HG03045 (cell line): ENCODE measurements around the gene RABL2B.
"Not testable (repeated sequence)": the region's sequence is repeated elsewhere in the genome, so short reads cannot be mapped to it uniquely, and the experiment has no call there.

ENCODE experiments used
- ATAC-seq: cut with Tn5 transposase; IDR thresholded peaks from one replicate; pipeline ENCODE4 v1.9.1; 2021; ENCODE audit warnings: mild to moderate bottlenecking, moderate library complexity; ENCODE audit not compliant: unreplicated experiment

The RABL2B gene

DNA sequence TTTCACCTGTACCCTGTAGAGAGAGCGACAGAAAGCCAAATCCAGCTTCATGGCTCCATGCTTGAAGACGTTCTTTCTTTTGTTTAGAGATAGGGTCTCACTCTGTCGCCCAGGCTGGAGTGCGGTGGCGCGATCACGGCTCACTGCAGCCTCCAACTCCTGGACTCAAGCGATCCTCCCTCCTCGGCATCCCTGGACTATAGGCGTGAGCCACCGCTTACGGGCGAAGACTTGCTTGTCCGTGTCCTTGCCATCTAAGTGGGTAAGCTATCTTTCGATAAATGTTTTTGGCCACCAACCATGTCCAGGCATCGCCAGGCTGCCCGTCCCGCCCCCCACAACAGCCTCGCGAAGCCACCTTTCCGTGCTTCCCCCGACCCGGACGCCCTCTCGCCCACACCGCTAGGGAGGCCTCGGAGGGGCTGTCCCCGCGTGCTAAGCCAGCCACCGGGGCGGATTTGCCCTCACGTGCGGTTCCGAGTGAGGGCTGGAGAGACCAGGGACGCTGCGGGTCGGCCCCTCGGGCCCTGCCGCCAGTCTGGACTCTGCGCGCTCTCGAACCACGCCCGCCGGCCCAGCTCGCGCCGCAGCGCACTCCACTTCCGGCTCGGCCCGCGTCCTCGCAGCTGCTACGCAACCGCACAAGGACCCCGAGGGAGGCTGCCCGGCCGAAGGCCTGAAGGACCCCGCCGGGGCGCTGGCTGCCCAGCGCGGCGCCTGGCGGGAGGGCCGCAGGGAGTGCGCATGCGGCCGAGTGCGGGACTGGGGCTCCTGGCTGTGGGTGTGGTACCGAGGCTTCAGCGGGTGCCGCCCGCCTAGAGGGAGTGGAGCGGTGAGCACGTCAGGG lies at the start of gene RABL2B:
RABL2B (minus strand) TSS at position 604 of the 847 bp plus-strand sequence. CDS start 1,342 bp downstream, outside the sequence.
- peak; percentile 94 for ATAC-seq

- ATAC-seq, result not testable (repeated sequence)
Observed at GRCh38 chr22:50786936-50787335, 3.5 kb upstream of the RABL2B start.

GRCh38 chr22:50785289-50785688 lies 1.9 kb upstream of the RABL2B start:
- ATAC-seq, result not testable (repeated sequence)

GRCh38 chr22:50783880-50784276 lies 442 bp upstream of the RABL2B start:
- peak; percentile 28 for ATAC-seq

- not testable (repeated sequence) for ATAC-seq
Observed at GRCh38 chr22:50782253-50782652, 1.2 kb downstream of the RABL2B start.

DNA sequence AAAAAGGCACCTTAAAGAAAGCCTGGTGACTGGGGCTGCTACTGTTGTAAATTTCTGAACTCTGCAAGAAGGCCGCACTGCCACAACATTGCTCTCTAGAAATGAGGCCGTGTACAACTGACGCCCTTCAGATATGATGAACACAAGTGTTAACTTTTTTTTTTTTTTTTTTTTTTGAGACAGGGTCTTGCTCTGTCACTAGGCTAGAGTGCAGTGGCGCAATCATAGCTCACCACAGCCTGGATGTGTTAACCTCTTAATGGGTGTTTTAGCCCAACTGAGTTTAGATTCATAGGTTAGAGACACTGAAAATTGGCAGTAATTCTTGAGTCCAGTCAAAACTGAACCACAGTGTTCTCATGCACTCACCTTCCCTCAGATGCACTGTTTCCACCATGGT lies 3.2 kb downstream of the RABL2B start:
- not testable (repeated sequence) for ATAC-seq

DNA sequence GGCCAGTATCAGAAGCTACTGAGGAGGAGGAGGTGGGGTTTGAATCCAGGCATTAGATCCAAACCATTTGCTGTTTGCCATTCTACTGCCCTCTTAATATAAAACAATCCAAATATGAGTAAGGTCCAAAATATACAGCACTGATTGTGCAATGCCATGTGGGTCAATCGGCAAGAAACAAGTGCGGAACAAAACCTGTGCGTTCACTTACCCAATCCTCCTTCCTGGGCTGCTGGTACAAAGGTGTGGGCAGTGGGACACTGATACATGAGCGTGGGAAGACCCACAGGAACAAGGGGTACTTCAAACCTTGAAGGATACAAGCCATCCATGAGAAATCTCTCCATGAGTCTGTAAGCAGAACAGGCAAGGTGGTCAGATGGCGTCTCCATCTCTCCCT lies 5.8 kb downstream of the RABL2B start:
- not testable (repeated sequence) for ATAC-seq

- not testable (repeated sequence) for ATAC-seq
Observed at GRCh38 chr22:50775132-50775531, 8.3 kb downstream of the RABL2B start.

DNA sequence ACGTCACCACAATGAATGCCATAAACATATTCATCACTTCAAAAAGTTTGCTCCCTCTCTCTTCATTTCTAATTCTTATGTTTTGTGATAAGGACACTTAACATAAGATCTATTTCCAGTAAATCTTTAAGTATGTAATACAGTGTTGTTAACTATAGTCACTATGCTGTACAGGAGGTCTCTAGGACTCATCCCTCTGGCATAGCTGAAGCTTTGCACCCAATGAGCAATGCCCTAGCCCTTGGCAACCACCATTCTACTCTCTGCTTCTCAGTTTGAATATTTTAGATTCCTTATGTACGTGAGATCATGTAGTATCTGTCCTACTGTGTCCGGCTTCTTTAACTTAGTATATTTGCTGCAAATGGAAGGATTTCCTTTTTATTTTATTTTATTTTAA lies 19.1 kb downstream of the RABL2B start:
- ATAC-seq, result not testable (repeated sequence)

DNA sequence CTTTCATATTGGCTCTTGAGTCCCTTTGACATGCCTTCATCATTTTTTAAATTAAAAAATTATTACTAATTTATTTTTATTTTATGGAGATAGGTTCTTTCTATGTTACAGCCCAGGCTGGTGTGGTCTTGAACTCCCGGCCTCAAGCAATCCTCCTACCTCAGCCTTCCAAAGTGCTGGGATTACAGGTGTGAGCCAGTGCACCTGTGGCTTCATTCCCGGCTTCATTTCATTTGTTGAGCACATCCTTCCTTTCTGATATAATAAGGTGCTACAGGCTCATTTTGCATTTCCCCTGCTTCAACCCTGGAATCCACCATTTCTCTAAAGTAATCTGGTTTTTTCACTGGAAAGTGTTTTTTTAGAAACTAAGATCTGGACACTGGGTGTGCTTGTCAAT lies 21.6 kb downstream of the RABL2B start:
- ATAC-seq, result not testable (repeated sequence)

DNA sequence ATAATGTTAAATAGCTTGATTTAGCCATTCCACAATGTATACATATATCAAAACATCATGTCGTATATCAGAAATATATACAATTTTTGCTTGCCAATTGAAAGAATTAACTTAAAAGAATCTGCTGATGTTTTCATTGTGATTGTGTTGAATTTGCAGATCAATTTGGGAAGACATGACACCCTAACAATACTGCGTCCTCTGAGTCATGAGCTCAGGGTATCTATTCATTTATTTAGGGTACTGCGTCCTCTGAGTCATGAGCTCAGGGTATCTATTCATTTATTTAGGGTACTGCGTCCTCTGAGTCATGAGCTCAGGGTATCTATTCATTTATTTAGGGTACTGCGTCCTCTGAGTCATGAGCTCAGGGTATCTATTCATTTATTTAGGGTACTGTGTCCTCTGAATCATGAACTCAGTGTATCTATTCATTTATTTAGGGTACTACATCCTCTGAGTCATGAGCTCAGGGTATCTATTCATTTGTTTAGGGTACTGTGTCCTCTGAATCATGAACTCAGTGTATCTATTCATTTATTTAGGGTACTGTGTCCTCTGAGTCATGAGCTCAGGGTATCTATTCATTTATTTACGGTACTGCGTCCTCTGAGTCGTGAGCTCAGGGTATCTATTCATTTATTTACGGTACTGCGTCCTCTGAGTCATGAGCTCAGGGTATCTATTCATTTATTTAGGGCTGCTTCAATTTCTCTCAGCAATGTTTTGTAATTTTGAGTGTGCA lies 23.7 kb downstream of the RABL2B start:
- ATAC-seq, result not testable (repeated sequence)

DNA sequence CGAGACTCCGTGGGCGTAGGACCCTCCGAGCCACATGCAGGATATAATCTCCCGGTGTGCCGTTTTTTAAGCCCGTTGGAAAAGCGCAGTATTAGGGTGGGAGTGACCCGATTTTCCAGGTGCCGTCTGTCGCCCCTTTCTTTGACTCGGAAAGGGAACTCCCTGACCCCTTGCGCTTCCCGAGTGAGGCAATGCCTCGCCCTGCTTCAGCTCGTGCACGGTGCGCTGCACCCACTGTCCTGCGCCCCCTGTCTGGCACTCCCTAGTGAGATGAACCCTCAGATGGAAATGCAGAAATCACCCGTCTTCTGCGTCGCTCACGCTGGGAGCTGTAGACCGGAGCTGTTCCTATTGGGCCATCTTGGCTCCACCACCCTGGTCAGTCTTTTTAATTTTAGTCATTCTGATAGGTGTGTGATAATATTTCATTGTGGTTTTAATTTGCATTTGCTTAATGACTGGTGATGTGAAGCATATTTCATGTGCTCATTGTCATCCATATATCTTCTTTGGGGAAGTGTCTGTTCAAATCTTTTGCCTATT lies 26.4 kb downstream of the RABL2B start:
- not testable (repeated sequence) for ATAC-seq

GRCh38 chr22:50756406-50756805 lies 27.0 kb downstream of the RABL2B start:
- ATAC-seq, result not testable (repeated sequence)

- ATAC-seq, result not testable (repeated sequence)
Observed at GRCh38 chr22:50755251-50755650, 28.2 kb downstream of the RABL2B start.

DNA sequence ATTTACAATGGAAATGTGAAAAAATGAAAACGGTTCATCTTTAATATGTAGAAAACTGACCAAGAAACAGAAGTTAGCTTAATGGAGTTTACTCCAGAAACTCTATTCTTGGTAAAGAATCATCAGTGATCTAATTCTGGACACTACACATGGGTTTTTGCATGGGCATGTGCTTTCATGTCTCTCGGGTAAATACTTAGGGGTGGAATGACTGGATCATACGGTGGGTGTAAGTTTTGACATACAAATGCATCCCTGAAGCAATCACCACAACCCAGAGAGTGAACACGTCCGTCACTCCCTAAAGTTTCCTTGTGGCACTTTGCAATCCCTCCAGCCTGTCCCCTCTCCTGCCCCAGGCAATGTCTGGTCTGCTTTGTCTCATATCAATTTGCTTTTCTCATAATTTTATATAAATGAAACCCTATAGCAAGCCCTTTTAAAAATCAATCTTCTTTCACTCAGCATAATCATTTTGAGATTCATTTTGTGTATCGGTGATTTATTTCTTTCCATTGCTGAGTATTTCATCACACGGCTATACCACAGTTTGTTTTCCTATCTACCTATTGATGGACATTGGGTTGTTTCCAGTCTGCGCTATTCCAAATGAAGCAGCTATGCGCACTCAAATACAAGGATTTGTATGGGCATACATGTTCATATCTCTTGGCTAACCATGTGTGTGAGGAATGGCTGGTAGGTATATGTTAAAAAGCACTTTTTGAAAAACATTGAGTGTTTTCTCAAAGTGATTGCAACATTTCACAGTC lies 33.9 kb downstream of the RABL2B start:
- not testable (repeated sequence) for ATAC-seq

GRCh38 chr22:50748630-50749029 lies 34.8 kb downstream of the RABL2B start:
- ATAC-seq, result not testable (repeated sequence)

GRCh38 chr22:50747521-50747920 lies 35.9 kb downstream of the RABL2B start:
- ATAC-seq, result not testable (repeated sequence)

DNA sequence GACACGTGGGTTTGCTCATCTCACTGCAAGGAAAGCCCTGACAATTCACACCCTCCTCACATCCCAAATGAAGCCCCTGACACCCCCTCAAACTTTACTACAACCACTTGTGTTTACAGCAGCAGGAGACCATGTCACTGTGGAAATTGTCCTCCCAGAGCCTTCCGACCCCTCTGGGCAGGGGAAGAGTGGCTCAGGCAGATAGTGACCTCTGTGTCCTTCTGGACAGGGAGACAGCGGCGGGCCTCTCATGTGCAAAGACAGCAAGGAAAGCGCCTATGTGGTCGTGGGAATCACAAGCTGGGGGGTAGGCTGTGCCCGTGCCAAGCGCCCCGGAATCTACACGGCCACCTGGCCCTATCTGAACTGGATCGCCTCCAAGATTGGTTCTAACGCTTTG lies 39.0 kb downstream of the RABL2B start:
- not testable (repeated sequence) for ATAC-seq

DNA sequence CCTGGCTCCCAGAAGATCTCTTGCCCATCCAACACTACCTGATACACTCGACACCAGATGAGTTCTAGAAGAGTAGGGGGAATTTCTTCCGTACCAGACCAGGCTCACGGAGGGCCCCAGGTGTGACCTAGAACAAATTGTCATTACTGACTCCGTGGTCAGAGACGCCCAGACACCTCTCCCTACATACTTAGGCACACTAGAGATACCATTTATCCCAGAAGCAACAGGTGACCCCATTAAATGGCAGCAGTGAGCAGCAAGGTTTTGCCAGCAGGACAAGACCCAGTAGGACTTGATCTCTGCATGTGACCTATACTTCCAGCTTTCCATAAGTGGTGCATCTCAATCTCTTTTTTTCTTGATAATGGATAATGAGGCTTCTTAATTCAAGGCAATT lies 42.7 kb downstream of the RABL2B start:
- ATAC-seq, result not testable (repeated sequence)

- ATAC-seq, result no peak
Observed at GRCh38 chr22:50739894-50740293, 43.5 kb downstream of the RABL2B start.

DNA sequence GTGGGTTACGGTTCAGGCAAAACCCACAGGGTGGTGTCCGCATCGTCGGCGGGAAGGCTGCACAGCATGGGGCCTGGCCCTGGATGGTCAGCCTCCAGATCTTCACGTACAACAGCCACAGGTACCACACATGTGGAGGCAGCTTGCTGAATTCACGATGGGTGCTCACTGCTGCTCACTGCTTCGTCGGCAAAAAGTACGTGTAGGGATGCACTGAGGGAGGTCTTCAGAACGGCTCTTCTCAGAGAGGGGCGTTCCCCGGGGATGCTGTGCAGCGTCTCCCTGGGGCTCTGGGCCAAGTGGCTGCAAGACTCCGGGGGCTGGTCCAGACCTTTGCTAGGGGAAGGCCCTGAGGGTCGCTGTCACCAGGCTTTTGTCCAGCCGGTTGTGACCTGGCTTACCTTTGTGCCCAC lies 44.2 kb downstream of the RABL2B start:
- ATAC-seq, result no peak
